ENCODE data around the gene ARHGEF3.

ARHGEF3 gene

DNA sequence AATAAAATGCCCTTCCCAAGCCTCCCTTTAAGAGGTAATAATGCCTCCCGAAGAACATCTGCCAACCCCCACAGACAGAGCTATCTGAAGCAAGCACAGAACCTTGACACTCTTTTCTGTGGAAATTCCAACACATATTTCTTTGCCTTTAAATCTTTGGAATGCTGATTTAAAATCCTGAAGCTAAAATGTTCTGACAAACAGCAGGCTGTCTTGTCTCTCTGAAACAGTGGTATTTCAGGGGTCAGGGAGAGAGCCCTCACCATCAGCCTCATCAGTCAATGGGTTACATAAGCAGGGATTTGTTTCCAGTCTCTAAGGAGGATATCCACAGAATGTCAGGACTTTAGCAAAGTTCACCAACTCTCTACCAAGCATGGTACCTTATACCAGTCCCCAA, 27.8 kb upstream of the ARHGEF3 start:
- no peak for TF ChIP-seq ZSCAN18 (tag by site-specific recombination; IDR thresholded peaks at IDR 0.05)
- no peak for TF ChIP-seq ZFP3 (tag by site-specific recombination; IDR thresholded peaks at IDR 0.05; ENCODE audit: low read depth)
- no peak for TF ChIP-seq ZNF580 (tag by site-specific recombination; IDR thresholded peaks at IDR 0.05)
- no peak for TF ChIP-seq ZNF211 (tag by site-specific recombination; IDR thresholded peaks at IDR 0.05; ENCODE audit: low read depth)
- TF ChIP-seq ZBTB7A (tag by site-specific recombination; IDR thresholded peaks at IDR 0.05; ENCODE audit: low read depth): no peak
- no peak for TF ChIP-seq ZNF239 (tag by site-specific recombination; IDR thresholded peaks at IDR 0.05)
- TF ChIP-seq HOXD13 (CRISPR knock-in tag; IDR thresholded peaks at IDR 0.05; ENCODE audit: borderline replicate concordance): no peak
- TF ChIP-seq ZNF133 (tag by site-specific recombination; IDR thresholded peaks at IDR 0.05): no peak
- TF ChIP-seq ZBTB6 (tag by site-specific recombination; IDR thresholded peaks at IDR 0.05): no peak
- no peak for TF ChIP-seq SP7 (tag by site-specific recombination; IDR thresholded peaks at IDR 0.05)
- TF ChIP-seq KLF10 (tag by site-specific recombination; IDR thresholded peaks at IDR 0.05): no peak
- no peak for TF ChIP-seq ZNF558 (tag by site-specific recombination; IDR thresholded peaks at IDR 0.05)
- no peak for TF ChIP-seq BCL11B (tag by site-specific recombination; IDR thresholded peaks at IDR 0.05; ENCODE audit: low read depth)
- TF ChIP-seq ELK4 (IDR thresholded peaks at IDR 0.05; ENCODE audit: borderline replicate concordance, low read depth, low read length): no peak
- TF ChIP-seq ZNF791 (tag by site-specific recombination; IDR thresholded peaks at IDR 0.05): no peak
- TF ChIP-seq, protein P1, sequence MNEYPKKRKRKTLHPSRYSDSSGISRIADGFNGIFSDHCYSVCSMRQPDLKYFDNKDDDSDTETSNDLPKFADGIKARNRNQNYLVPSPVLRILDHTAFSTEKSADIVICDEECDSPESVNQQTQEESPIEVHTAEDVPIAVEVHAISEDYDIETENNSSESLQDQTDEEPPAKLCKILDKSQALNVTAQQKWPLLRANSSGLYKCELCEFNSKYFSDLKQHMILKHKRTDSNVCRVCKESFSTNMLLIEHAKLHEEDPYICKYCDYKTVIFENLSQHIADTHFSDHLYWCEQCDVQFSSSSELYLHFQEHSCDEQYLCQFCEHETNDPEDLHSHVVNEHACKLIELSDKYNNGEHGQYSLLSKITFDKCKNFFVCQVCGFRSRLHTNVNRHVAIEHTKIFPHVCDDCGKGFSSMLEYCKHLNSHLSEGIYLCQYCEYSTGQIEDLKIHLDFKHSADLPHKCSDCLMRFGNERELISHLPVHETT (tag by site-specific recombination; IDR thresholded peaks at IDR 0.05): no peak
- TF ChIP-seq ZNF530 (tag by site-specific recombination; IDR thresholded peaks at IDR 0.05; ENCODE audit: low read depth): no peak
- no peak for TF ChIP-seq ZIC2 (tag by site-specific recombination; IDR thresholded peaks at IDR 0.05)
- TF ChIP-seq ZNF132 (tag by site-specific recombination; IDR thresholded peaks at IDR 0.05; ENCODE audit: borderline replicate concordance): no peak
- no peak overlapping the region for H3K27ac ChIP-seq (ENCODE audit: extremely low read depth, low read depth, low read length)
- H3K36me3 ChIP-seq (ENCODE audit: control insufficient read depth in 2 of 2, insufficient read depth in 1 of 2, low read length in 2 of 2): no peaks in the 10 kb centered on the region
- no peaks in the 10 kb centered on the region for H3K9me3 ChIP-seq (ENCODE audit: control insufficient read depth, insufficient read depth, low read depth, low read length)
- CTCF ChIA-PET: no interaction called here
- H3K4me3 ChIP-seq (ENCODE audit: low read depth, low read length): no peak overlapping the region
- POLR2A ChIA-PET: no interaction called here
- H3K4me1 ChIP-seq (ENCODE audit: control insufficient read depth, insufficient read depth, low read length): peaks cover 2% of the 10 kb centered on the region

GRCh38 chr3:56826831-56827722, 25.3 kb upstream of the ARHGEF3 start:
- CTCF ChIA-PET: interaction anchor here (1.1 to 2.8 kb wide), 2 partner anchors 10 to 162 kb away, joined by 8 to 9 read pairs; no protein-coding TSS in a partner anchor
- Histone ChIP-seq H3K36me3 (ENCODE audit: control insufficient read depth in 2 of 2, insufficient read depth in 1 of 2, low read length in 2 of 2) (no peaks in the 10 kb centered on the region), H3K9me3 (ENCODE audit: control insufficient read depth, insufficient read depth, low read depth, low read length) (no peaks in the 10 kb centered on the region), H3K27ac (ENCODE audit: extremely low read depth, low read depth, low read length) (no peak overlapping the region), H3K4me3 (ENCODE audit: low read depth, low read length) (no peak overlapping the region), H3K4me1 (ENCODE audit: control insufficient read depth, insufficient read depth, low read length) (peaks cover 8% of the 10 kb centered on the region)
- POLR2A ChIA-PET: no interaction called here
- TF ChIP-seq ZFHX2 (tag by site-specific recombination; conservative IDR thresholded peaks at IDR 0.05) (no peak), ZNF10 (tag by site-specific recombination; IDR thresholded peaks at IDR 0.05) (no peak), ZSCAN5A (tag by site-specific recombination; IDR thresholded peaks at IDR 0.05) (no peak), ZNF624 (tag by site-specific recombination; IDR thresholded peaks at IDR 0.05) (no peak), ZNF366 (tag by site-specific recombination; conservative IDR thresholded peaks at IDR 0.05) (0 out of 2 replicates have a peak, but pooled peaks have one; percentile 26), GFI1B (tag by site-specific recombination; IDR thresholded peaks at IDR 0.05) (0 out of 2 replicates have a peak, but pooled peaks have one; percentile 16), SP7 (tag by site-specific recombination; IDR thresholded peaks at IDR 0.05) (0 out of 2 replicates have a peak, but pooled peaks have one; percentile 23)
- TF ChIP-seq, protein P2, sequence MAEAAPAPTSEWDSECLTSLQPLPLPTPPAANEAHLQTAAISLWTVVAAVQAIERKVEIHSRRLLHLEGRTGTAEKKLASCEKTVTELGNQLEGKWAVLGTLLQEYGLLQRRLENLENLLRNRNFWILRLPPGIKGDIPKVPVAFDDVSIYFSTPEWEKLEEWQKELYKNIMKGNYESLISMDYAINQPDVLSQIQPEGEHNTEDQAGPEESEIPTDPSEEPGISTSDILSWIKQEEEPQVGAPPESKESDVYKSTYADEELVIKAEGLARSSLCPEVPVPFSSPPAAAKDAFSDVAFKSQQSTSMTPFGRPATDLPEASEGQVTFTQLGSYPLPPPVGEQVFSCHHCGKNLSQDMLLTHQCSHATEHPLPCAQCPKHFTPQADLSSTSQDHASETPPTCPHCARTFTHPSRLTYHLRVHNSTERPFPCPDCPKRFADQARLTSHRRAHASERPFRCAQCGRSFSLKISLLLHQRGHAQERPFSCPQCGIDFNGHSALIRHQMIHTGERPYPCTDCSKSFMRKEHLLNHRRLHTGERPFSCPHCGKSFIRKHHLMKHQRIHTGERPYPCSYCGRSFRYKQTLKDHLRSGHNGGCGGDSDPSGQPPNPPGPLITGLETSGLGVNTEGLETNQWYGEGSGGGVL (tag by site-specific recombination; IDR thresholded peaks at IDR 0.05): no peak

Measured in HEK293 (cell line).